ENCODE measurements around the gene ADAM22.

ADAM22 gene

GRCh38 chr7:88115258-88115796, 181.3 kb downstream of the ADAM22 start:
- no peaks in the 10 kb centered on the region for H3K36me3 ChIP-seq (ENCODE audit: control insufficient read depth in 5 of 5, insufficient read depth in 5 of 5, low read length in 5 of 5)
- no peaks in the 10 kb centered on the region for H3K9me3 ChIP-seq (ENCODE audit: control insufficient read depth in 5 of 5, low read length in 5 of 5)
- H3K4me3 ChIP-seq (ENCODE audit: low read depth in 1 of 5, low read length in 5 of 5): no peak overlapping the region
- H3K27me3 ChIP-seq (ENCODE audit: control insufficient read depth in 5 of 5, insufficient read depth in 4 of 5, low read length in 5 of 5): no peaks in the 10 kb centered on the region
- no peak overlapping the region for H3K27ac ChIP-seq (ENCODE audit: low read depth, low read length)
- no peak overlapping the region for H3K9ac ChIP-seq (ENCODE audit: low read length in 5 of 5)
- H3K4me1 ChIP-seq (ENCODE audit: control insufficient read depth in 5 of 5, insufficient read depth in 5 of 5, low read length in 5 of 5): peaks cover 0 to 13% (median 5%) of the 10 kb centered on the region in 5 donors

GRCh38 chr7:88115816-88116215, 181.8 kb downstream of the ADAM22 start:
- H3K9ac ChIP-seq (ENCODE audit: low read length in 5 of 5): no peak overlapping the region
- H3K4me1 ChIP-seq (ENCODE audit: control insufficient read depth in 5 of 5, insufficient read depth in 5 of 5, low read length in 5 of 5): peaks cover 0 to 13% (median 5%) of the 10 kb centered on the region in 5 donors
- H3K27me3 ChIP-seq (ENCODE audit: control insufficient read depth in 5 of 5, insufficient read depth in 4 of 5, low read length in 5 of 5): no peaks in the 10 kb centered on the region
- no peaks in the 10 kb centered on the region for H3K36me3 ChIP-seq (ENCODE audit: control insufficient read depth in 5 of 5, insufficient read depth in 5 of 5, low read length in 5 of 5)
- no peak overlapping the region for H3K4me3 ChIP-seq (ENCODE audit: low read depth in 1 of 5, low read length in 5 of 5)
- no peak overlapping the region for H3K27ac ChIP-seq (ENCODE audit: low read depth, low read length)
- no peaks in the 10 kb centered on the region for H3K9me3 ChIP-seq (ENCODE audit: control insufficient read depth in 5 of 5, low read length in 5 of 5)

GRCh38 chr7:88116235-88116795, 182.3 kb downstream of the ADAM22 start:
- no peak overlapping the region for H3K27ac ChIP-seq (ENCODE audit: low read depth, low read length)
- peaks cover 0 to 11% (median 5%) of the 10 kb centered on the region in 5 donors for H3K4me1 ChIP-seq (ENCODE audit: control insufficient read depth in 5 of 5, insufficient read depth in 5 of 5, low read length in 5 of 5)
- H3K27me3 ChIP-seq (ENCODE audit: control insufficient read depth in 5 of 5, insufficient read depth in 4 of 5, low read length in 5 of 5): no peaks in the 10 kb centered on the region
- H3K9me3 ChIP-seq (ENCODE audit: control insufficient read depth in 5 of 5, low read length in 5 of 5): no peaks in the 10 kb centered on the region
- no peak overlapping the region for H3K9ac ChIP-seq (ENCODE audit: low read length in 5 of 5)
- no peak overlapping the region for H3K4me3 ChIP-seq (ENCODE audit: low read depth in 1 of 5, low read length in 5 of 5)
- H3K36me3 ChIP-seq (ENCODE audit: control insufficient read depth in 5 of 5, insufficient read depth in 5 of 5, low read length in 5 of 5): no peaks in the 10 kb centered on the region

GRCh38 chr7:88117325-88117724, 183.3 kb downstream of the ADAM22 start:
- no peaks in the 10 kb centered on the region for H3K27me3 ChIP-seq (ENCODE audit: control insufficient read depth in 5 of 5, insufficient read depth in 4 of 5, low read length in 5 of 5)
- H3K9me3 ChIP-seq (ENCODE audit: control insufficient read depth in 5 of 5, low read length in 5 of 5): no peaks in the 10 kb centered on the region
- H3K36me3 ChIP-seq (ENCODE audit: control insufficient read depth in 5 of 5, insufficient read depth in 5 of 5, low read length in 5 of 5): no peaks in the 10 kb centered on the region
- H3K4me3 ChIP-seq (ENCODE audit: low read depth in 1 of 5, low read length in 5 of 5): no peak overlapping the region
- no peak overlapping the region for H3K27ac ChIP-seq (ENCODE audit: low read depth, low read length)
- H3K9ac ChIP-seq (ENCODE audit: low read length in 5 of 5): no peak overlapping the region
- peaks cover 0 to 9% (median 5%) of the 10 kb centered on the region in 5 donors for H3K4me1 ChIP-seq (ENCODE audit: control insufficient read depth in 5 of 5, insufficient read depth in 5 of 5, low read length in 5 of 5)

- Histone ChIP-seq H3K4me1 (ENCODE audit: control insufficient read depth in 5 of 5, insufficient read depth in 5 of 5, low read length in 5 of 5) (peaks cover 0 to 3% (median 2%) of the 10 kb centered on the region in 5 donors), H3K36me3 (ENCODE audit: control insufficient read depth in 5 of 5, insufficient read depth in 5 of 5, low read length in 5 of 5) (no peaks in the 10 kb centered on the region), H3K4me3 (ENCODE audit: low read depth in 1 of 5, low read length in 5 of 5) (no peak overlapping the region), H3K27me3 (ENCODE audit: control insufficient read depth in 5 of 5, insufficient read depth in 4 of 5, low read length in 5 of 5) (no peaks in the 10 kb centered on the region), H3K27ac (ENCODE audit: low read depth, low read length) (no peak overlapping the region), H3K9me3 (ENCODE audit: control insufficient read depth in 5 of 5, low read length in 5 of 5) (no peaks in the 10 kb centered on the region), H3K9ac (ENCODE audit: low read length in 5 of 5) (no peak overlapping the region)
These were observed 187.3 kb downstream of the ADAM22 start for GRCh38 chr7:88121335-88121734.

- H3K36me3 ChIP-seq (ENCODE audit: control insufficient read depth in 5 of 5, insufficient read depth in 5 of 5, low read length in 5 of 5): no peaks in the 10 kb centered on the region
- no peak overlapping the region for H3K4me3 ChIP-seq (ENCODE audit: low read depth in 1 of 5, low read length in 5 of 5)
- no peaks in the 10 kb centered on the region for H3K4me1 ChIP-seq (ENCODE audit: control insufficient read depth in 5 of 5, insufficient read depth in 5 of 5, low read length in 5 of 5)
- H3K27me3 ChIP-seq (ENCODE audit: control insufficient read depth in 5 of 5, insufficient read depth in 4 of 5, low read length in 5 of 5): no peaks in the 10 kb centered on the region
- no peak overlapping the region for H3K27ac ChIP-seq (ENCODE audit: low read depth, low read length)
- no peak overlapping the region for H3K9ac ChIP-seq (ENCODE audit: low read length in 5 of 5)
- no peaks in the 10 kb centered on the region for H3K9me3 ChIP-seq (ENCODE audit: control insufficient read depth in 5 of 5, low read length in 5 of 5)
These were observed 193.7 kb downstream of the ADAM22 start for GRCh38 chr7:88127637-88128290.

- Histone ChIP-seq H3K36me3 (ENCODE audit: control insufficient read depth in 5 of 5, insufficient read depth in 5 of 5, low read length in 5 of 5) (peaks cover 0 to 2% (median 0%) of the 10 kb centered on the region in 5 donors), H3K27ac (ENCODE audit: low read depth, low read length) (no peak overlapping the region), H3K27me3 (ENCODE audit: control insufficient read depth in 5 of 5, insufficient read depth in 4 of 5, low read length in 5 of 5) (no peaks in the 10 kb centered on the region), H3K4me3 (ENCODE audit: low read depth in 1 of 5, low read length in 5 of 5) (no peak overlapping the region), H3K4me1 (ENCODE audit: control insufficient read depth in 5 of 5, insufficient read depth in 5 of 5, low read length in 5 of 5) (no peaks in the 10 kb centered on the region), H3K9me3 (ENCODE audit: control insufficient read depth in 5 of 5, low read length in 5 of 5) (no peaks in the 10 kb centered on the region), H3K9ac (ENCODE audit: low read length in 5 of 5) (no peak overlapping the region)
These were observed 198.7 kb downstream of the ADAM22 start for GRCh38 chr7:88132725-88133124.

GRCh38 chr7:88140947-88141346, 206.9 kb downstream of the ADAM22 start:
- Histone ChIP-seq H3K27ac (ENCODE audit: low read depth, low read length) (no peak overlapping the region), H3K27me3 (ENCODE audit: control insufficient read depth in 5 of 5, insufficient read depth in 4 of 5, low read length in 5 of 5) (no peaks in the 10 kb centered on the region), H3K36me3 (ENCODE audit: control insufficient read depth in 5 of 5, insufficient read depth in 5 of 5, low read length in 5 of 5) (peaks cover 0 to 4% (median 0%) of the 10 kb centered on the region in 5 donors), H3K9me3 (ENCODE audit: control insufficient read depth in 5 of 5, low read length in 5 of 5) (no peaks in the 10 kb centered on the region), H3K9ac (ENCODE audit: low read length in 5 of 5) (no peak overlapping the region), H3K4me1 (ENCODE audit: control insufficient read depth in 5 of 5, insufficient read depth in 5 of 5, low read length in 5 of 5) (peaks cover 0 to 9% (median 0%) of the 10 kb centered on the region in 5 donors), H3K4me3 (ENCODE audit: low read depth in 1 of 5, low read length in 5 of 5) (no peak overlapping the region)

- Histone ChIP-seq H3K36me3 (ENCODE audit: control insufficient read depth in 5 of 5, insufficient read depth in 5 of 5, low read length in 5 of 5) (peaks cover 0 to 2% (median 0%) of the 10 kb centered on the region in 5 donors), H3K27ac (ENCODE audit: low read depth, low read length) (no peak overlapping the region), H3K9ac (ENCODE audit: low read length in 5 of 5) (no peak overlapping the region), H3K27me3 (ENCODE audit: control insufficient read depth in 5 of 5, insufficient read depth in 4 of 5, low read length in 5 of 5) (no peaks in the 10 kb centered on the region), H3K4me3 (ENCODE audit: low read depth in 1 of 5, low read length in 5 of 5) (no peak overlapping the region), H3K4me1 (ENCODE audit: control insufficient read depth in 5 of 5, insufficient read depth in 5 of 5, low read length in 5 of 5) (peaks cover 0 to 11% (median 0%) of the 10 kb centered on the region in 5 donors), H3K9me3 (ENCODE audit: control insufficient read depth in 5 of 5, low read length in 5 of 5) (no peaks in the 10 kb centered on the region)
These were observed 207.4 kb downstream of the ADAM22 start for GRCh38 chr7:88141479-88141878.

GRCh38 chr7:88141953-88142352, 207.9 kb downstream of the ADAM22 start:
- Histone ChIP-seq H3K4me1 (ENCODE audit: control insufficient read depth in 5 of 5, insufficient read depth in 5 of 5, low read length in 5 of 5) (peaks cover 0 to 16% (median 0%) of the 10 kb centered on the region in 5 donors), H3K9ac (ENCODE audit: low read length in 5 of 5) (no peak overlapping the region), H3K27ac (ENCODE audit: low read depth, low read length) (no peak overlapping the region), H3K9me3 (ENCODE audit: control insufficient read depth in 5 of 5, low read length in 5 of 5) (no peaks in the 10 kb centered on the region), H3K36me3 (ENCODE audit: control insufficient read depth in 5 of 5, insufficient read depth in 5 of 5, low read length in 5 of 5) (peaks cover 0 to 2% (median 0%) of the 10 kb centered on the region in 5 donors), H3K4me3 (ENCODE audit: low read depth in 1 of 5, low read length in 5 of 5) (no peak overlapping the region), H3K27me3 (ENCODE audit: control insufficient read depth in 5 of 5, insufficient read depth in 4 of 5, low read length in 5 of 5) (no peaks in the 10 kb centered on the region)
